ENCODE measurements around the gene FOCAD.

The FOCAD gene

GRCh38 chr9:20740304-20740703 lies 56.2 kb downstream of the FOCAD start:
- Histone ChIP-seq H3K27me3 (ENCODE audit: control insufficient read depth in 1 of 2, insufficient read depth in 1 of 2, low read length in 2 of 2) (no peaks in the 10 kb centered on the region), H3K79me1 (replicated peaks; ENCODE audit: low read length, poor library complexity, severe bottlenecking) (peaks cover 7% of the 10 kb centered on the region), H3K23ac (ENCODE audit: low read length in 2 of 2) (no peak overlapping the region), H3K36me3 (ENCODE audit: control insufficient read depth in 1 of 2, insufficient read depth in 2 of 2, low read depth in 1 of 2, low read length in 2 of 2) (peaks cover 2 to 53% of the 10 kb centered on the region in 2 experiments), H3K27ac (ENCODE audit: low read length, poor library complexity, severe bottlenecking) (no peak overlapping the region), H2BK5ac (ENCODE audit: low read depth, low read length, poor library complexity, severe bottlenecking) (no peak overlapping the region), H4K8ac (ENCODE audit: low read length) (no peak overlapping the region), H2BK15ac (ENCODE audit: low read depth, poor library complexity, severe bottlenecking) (no peak overlapping the region), H3K4me3 (ENCODE audit: insufficient read depth in 1 of 2, low read depth in 1 of 2, low read length in 2 of 2) (no peak overlapping the region), H4K91ac (ENCODE audit: low read length) (no peak overlapping the region), H3K4me1 (ENCODE audit: control insufficient read depth, insufficient read depth, low read depth, low read length) (no peaks in the 10 kb centered on the region), H3K18ac (ENCODE audit: low read depth in 1 of 2, low read length in 2 of 2) (no peak overlapping the region), H2AFZ (ENCODE audit: low read depth, low read length) (no peak overlapping the region), H2BK12ac (ENCODE audit: low read length in 2 of 2) (no peak overlapping the region), H3K4ac (ENCODE audit: low read depth in 1 of 2, low read length in 2 of 2) (no peak overlapping the region), H3K4me2 (ENCODE audit: low read length, poor library complexity, severe bottlenecking) (no peak overlapping the region), H3K9me3 (ENCODE audit: control insufficient read depth, low read length) (no peaks in the 10 kb centered on the region), H3K14ac (ENCODE audit: low read length in 2 of 2) (no peak overlapping the region), H3K9ac (ENCODE audit: low read length) (no peak overlapping the region), H2BK120ac (ENCODE audit: low read depth, low read length) (no peak overlapping the region), H2AK5ac (ENCODE audit: low read length, severe bottlenecking) (no peak overlapping the region)
- DNase-seq = no peak
- 100% methylated on average over 1 of the region's 1 CpG for WGBS

- H2AK5ac ChIP-seq (ENCODE audit: low read length, severe bottlenecking) = no peak overlapping the region
- H3K23ac ChIP-seq (ENCODE audit: low read length in 2 of 2) = no peak overlapping the region
- H3K14ac ChIP-seq (ENCODE audit: low read length in 2 of 2) = no peak overlapping the region
- no peak overlapping the region for H2BK120ac ChIP-seq (ENCODE audit: low read depth, low read length)
- no peak overlapping the region for H2BK5ac ChIP-seq (ENCODE audit: low read depth, low read length, poor library complexity, severe bottlenecking)
- H2BK15ac ChIP-seq (ENCODE audit: low read depth, poor library complexity, severe bottlenecking) = no peak overlapping the region
- H3K36me3 ChIP-seq (ENCODE audit: control insufficient read depth in 1 of 2, insufficient read depth in 2 of 2, low read depth in 1 of 2, low read length in 2 of 2) = peaks cover 2 to 53% of the 10 kb centered on the region in 2 experiments
- no peak overlapping the region for H4K8ac ChIP-seq (ENCODE audit: low read length)
- H3K18ac ChIP-seq (ENCODE audit: low read depth in 1 of 2, low read length in 2 of 2) = no peak overlapping the region
- H3K27ac ChIP-seq (ENCODE audit: low read length, poor library complexity, severe bottlenecking) = no peak overlapping the region
- H3K4me3 ChIP-seq (ENCODE audit: insufficient read depth in 1 of 2, low read depth in 1 of 2, low read length in 2 of 2) = no peak overlapping the region
- H3K27me3 ChIP-seq (ENCODE audit: control insufficient read depth in 1 of 2, insufficient read depth in 1 of 2, low read length in 2 of 2) = no peaks in the 10 kb centered on the region
- no peak overlapping the region for H3K9ac ChIP-seq (ENCODE audit: low read length)
- no peak overlapping the region for H4K91ac ChIP-seq (ENCODE audit: low read length)
- no peaks in the 10 kb centered on the region for H3K9me3 ChIP-seq (ENCODE audit: control insufficient read depth, low read length)
- DNase-seq = no peak
- no peak overlapping the region for H2BK12ac ChIP-seq (ENCODE audit: low read length in 2 of 2)
- no CpG with 5 or more reads among the region's 2 CpGs for WGBS
- H3K4ac ChIP-seq (ENCODE audit: low read depth in 1 of 2, low read length in 2 of 2) = no peak overlapping the region
- no peak overlapping the region for H2AFZ ChIP-seq (ENCODE audit: low read depth, low read length)
- H3K4me2 ChIP-seq (ENCODE audit: low read length, poor library complexity, severe bottlenecking) = no peak overlapping the region
- H3K4me1 ChIP-seq (ENCODE audit: control insufficient read depth, insufficient read depth, low read depth, low read length) = no peaks in the 10 kb centered on the region
- peaks cover 9% of the 10 kb centered on the region for H3K79me1 ChIP-seq (replicated peaks; ENCODE audit: low read length, poor library complexity, severe bottlenecking)
Observed at GRCh38 chr9:20740929-20741582, 57.0 kb downstream of the FOCAD start.

GRCh38 chr9:20742833-20743232 lies 58.8 kb downstream of the FOCAD start:
- Histone ChIP-seq H3K14ac (ENCODE audit: low read length in 2 of 2) (no peak overlapping the region), H4K8ac (ENCODE audit: low read length) (no peak overlapping the region), H2BK5ac (ENCODE audit: low read depth, low read length, poor library complexity, severe bottlenecking) (no peak overlapping the region), H2BK15ac (ENCODE audit: low read depth, poor library complexity, severe bottlenecking) (no peak overlapping the region), H3K27ac (ENCODE audit: low read length, poor library complexity, severe bottlenecking) (no peak overlapping the region), H3K4me2 (ENCODE audit: low read length, poor library complexity, severe bottlenecking) (no peak overlapping the region), H2BK12ac (ENCODE audit: low read length in 2 of 2) (no peak overlapping the region), H2AFZ (ENCODE audit: low read depth, low read length) (no peak overlapping the region), H3K36me3 (ENCODE audit: control insufficient read depth in 1 of 2, insufficient read depth in 2 of 2, low read depth in 1 of 2, low read length in 2 of 2) (peaks cover 2 to 45% of the 10 kb centered on the region in 2 experiments), H2BK120ac (ENCODE audit: low read depth, low read length) (no peak overlapping the region), H3K4me1 (ENCODE audit: control insufficient read depth, insufficient read depth, low read depth, low read length) (no peaks in the 10 kb centered on the region), H3K4me3 (ENCODE audit: insufficient read depth in 1 of 2, low read depth in 1 of 2, low read length in 2 of 2) (no peak overlapping the region), H3K23ac (ENCODE audit: low read length in 2 of 2) (no peak overlapping the region), H3K18ac (ENCODE audit: low read depth in 1 of 2, low read length in 2 of 2) (no peak overlapping the region), H3K9ac (ENCODE audit: low read length) (no peak overlapping the region), H3K9me3 (ENCODE audit: control insufficient read depth, low read length) (no peaks in the 10 kb centered on the region), H2AK5ac (ENCODE audit: low read length, severe bottlenecking) (no peak overlapping the region), H3K27me3 (ENCODE audit: control insufficient read depth in 1 of 2, insufficient read depth in 1 of 2, low read length in 2 of 2) (no peaks in the 10 kb centered on the region), H3K79me1 (replicated peaks; ENCODE audit: low read length, poor library complexity, severe bottlenecking) (peaks cover 11% of the 10 kb centered on the region), H3K4ac (ENCODE audit: low read depth in 1 of 2, low read length in 2 of 2) (no peak overlapping the region), H4K91ac (ENCODE audit: low read length) (no peak overlapping the region)
- 88% methylated on average over 3 of the region's 3 CpGs for WGBS
- no peak for DNase-seq

- H2AK5ac ChIP-seq (ENCODE audit: low read length, severe bottlenecking) = no peak overlapping the region
- no peaks in the 10 kb centered on the region for H3K4me1 ChIP-seq (ENCODE audit: control insufficient read depth, insufficient read depth, low read depth, low read length)
- no peak overlapping the region for H3K18ac ChIP-seq (ENCODE audit: low read depth in 1 of 2, low read length in 2 of 2)
- H3K27me3 ChIP-seq (ENCODE audit: control insufficient read depth in 1 of 2, insufficient read depth in 1 of 2, low read length in 2 of 2) = no peaks in the 10 kb centered on the region
- H2BK12ac ChIP-seq (ENCODE audit: low read length in 2 of 2) = no peak overlapping the region
- H3K4me2 ChIP-seq (ENCODE audit: low read length, poor library complexity, severe bottlenecking) = no peak overlapping the region
- H3K23ac ChIP-seq (ENCODE audit: low read length in 2 of 2) = no peak overlapping the region
- H3K79me1 ChIP-seq (replicated peaks; ENCODE audit: low read length, poor library complexity, severe bottlenecking) = peaks cover 10% of the 10 kb centered on the region
- no peak overlapping the region for H3K4ac ChIP-seq (ENCODE audit: low read depth in 1 of 2, low read length in 2 of 2)
- H4K8ac ChIP-seq (ENCODE audit: low read length) = no peak overlapping the region
- no peak overlapping the region for H2BK15ac ChIP-seq (ENCODE audit: low read depth, poor library complexity, severe bottlenecking)
- H2AFZ ChIP-seq (ENCODE audit: low read depth, low read length) = no peak overlapping the region
- peaks cover 2 to 38% of the 10 kb centered on the region in 2 experiments for H3K36me3 ChIP-seq (ENCODE audit: control insufficient read depth in 1 of 2, insufficient read depth in 2 of 2, low read depth in 1 of 2, low read length in 2 of 2)
- H4K91ac ChIP-seq (ENCODE audit: low read length) = no peak overlapping the region
- H3K27ac ChIP-seq (ENCODE audit: low read length, poor library complexity, severe bottlenecking) = no peak overlapping the region
- WGBS = 88% methylated on average over 2 of the region's 2 CpGs
- H3K9me3 ChIP-seq (ENCODE audit: control insufficient read depth, low read length) = no peaks in the 10 kb centered on the region
- H3K4me3 ChIP-seq (ENCODE audit: insufficient read depth in 1 of 2, low read depth in 1 of 2, low read length in 2 of 2) = no peak overlapping the region
- DNase-seq = no peak
- H3K14ac ChIP-seq (ENCODE audit: low read length in 2 of 2) = no peak overlapping the region
- H3K9ac ChIP-seq (ENCODE audit: low read length) = no peak overlapping the region
- H2BK120ac ChIP-seq (ENCODE audit: low read depth, low read length) = no peak overlapping the region
- H2BK5ac ChIP-seq (ENCODE audit: low read depth, low read length, poor library complexity, severe bottlenecking) = no peak overlapping the region
Observed at GRCh38 chr9:20744036-20744630, 60.1 kb downstream of the FOCAD start.
